Stimulated activated CD8-positive, alpha-beta memory T cell treated with anti-CD3 and anti-CD28 coated beads, Interleukin-15, amount 100 ng/mL, for 1 hour (primary cell): ENCODE data around the gene NDRG4.

Source experiments
- DNase-seq: peaks from one replicate; pipeline ENCODE4 v3.0.0-alpha.2; 2020; ENCODE audit warnings: low read depth

The NDRG4 gene

GRCh38 chr16:58495521-58496331, 4.2 kb upstream of the NDRG4 start:
- no peak for DNase-seq

- no peak for DNase-seq
These were observed 2.5 kb upstream of the NDRG4 start for GRCh38 chr16:58497468-58497867.

DNA sequence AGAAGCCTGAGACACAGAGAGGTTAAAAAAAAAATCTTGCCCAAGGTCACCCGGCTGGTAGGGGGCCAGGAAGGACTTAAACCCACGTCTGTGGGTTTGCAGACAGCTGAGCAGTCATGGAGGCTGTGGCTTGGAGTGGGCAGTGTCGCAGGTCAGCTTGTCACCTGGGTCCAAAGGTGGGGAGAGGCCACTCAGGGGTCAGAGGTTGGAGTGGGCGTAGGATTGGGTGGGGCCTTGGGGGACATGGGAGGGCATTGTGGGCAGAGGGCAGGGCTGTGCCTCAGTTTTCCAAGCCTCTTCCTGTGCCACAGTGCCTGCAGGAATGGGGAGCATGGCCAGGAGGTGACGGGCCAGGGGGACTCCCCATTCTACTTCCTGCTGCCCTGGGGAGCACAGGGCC, 2.0 kb upstream of the NDRG4 start:
- no peak for DNase-seq

DNA sequence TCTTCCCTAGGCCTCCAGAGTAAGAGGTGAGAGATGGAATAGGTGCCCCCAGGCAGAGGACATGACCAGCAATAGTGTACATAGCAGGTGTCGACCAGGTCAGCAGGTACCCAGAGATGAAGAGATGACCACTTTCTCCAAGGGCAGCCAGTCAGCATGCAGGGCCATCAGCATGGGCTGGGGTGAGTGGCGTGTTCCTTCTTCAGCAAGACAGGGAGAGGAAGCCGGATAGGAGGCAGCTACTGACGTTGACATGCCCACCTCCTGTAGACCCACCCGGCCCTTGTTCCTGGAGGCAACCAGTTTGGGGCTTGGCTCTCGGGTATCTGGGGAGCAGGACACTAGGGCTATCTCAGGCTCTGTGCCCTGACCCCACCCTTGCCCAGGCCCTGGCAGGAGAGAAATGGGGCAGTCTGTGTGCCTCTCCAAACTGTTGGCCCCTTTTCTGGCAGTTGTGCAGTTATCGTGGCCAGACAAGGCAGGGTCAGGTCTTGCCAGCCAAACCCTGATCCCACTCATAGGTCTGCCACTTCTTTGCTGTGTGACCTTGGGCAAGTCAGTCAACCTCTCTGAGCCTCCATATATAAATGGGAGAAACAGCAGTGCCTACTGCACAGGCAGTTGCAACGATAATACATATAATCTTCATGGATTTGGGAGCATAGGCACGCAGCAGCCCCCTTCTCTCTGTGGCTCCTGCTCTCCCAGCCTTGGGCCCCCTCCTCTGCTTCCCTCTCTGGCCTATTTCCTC, 1.4 kb upstream of the NDRG4 start:
- DNase-seq, result no peak

DNA sequence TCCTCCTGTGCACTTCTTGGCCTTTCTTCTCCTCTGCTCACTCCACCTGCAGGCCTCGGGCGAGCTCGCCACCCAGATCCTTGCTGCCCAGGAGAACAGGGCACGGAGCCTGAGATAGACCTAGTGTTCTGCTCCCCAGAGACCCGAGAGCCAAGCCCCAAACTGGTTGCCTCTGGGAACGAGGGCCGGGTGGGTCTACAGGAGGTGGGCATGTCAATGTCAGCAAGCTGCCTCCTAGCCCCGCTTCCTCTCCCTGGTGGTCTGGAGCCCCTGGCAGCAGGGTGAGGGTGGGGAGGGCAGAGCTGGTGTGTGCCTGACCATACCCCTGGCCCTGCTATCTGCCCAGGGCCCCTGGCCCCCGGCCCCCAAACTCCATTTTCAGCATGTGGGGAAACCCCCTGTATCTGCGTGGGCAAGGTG, 841 bp upstream of the NDRG4 start:
- no peak for DNase-seq

DNA sequence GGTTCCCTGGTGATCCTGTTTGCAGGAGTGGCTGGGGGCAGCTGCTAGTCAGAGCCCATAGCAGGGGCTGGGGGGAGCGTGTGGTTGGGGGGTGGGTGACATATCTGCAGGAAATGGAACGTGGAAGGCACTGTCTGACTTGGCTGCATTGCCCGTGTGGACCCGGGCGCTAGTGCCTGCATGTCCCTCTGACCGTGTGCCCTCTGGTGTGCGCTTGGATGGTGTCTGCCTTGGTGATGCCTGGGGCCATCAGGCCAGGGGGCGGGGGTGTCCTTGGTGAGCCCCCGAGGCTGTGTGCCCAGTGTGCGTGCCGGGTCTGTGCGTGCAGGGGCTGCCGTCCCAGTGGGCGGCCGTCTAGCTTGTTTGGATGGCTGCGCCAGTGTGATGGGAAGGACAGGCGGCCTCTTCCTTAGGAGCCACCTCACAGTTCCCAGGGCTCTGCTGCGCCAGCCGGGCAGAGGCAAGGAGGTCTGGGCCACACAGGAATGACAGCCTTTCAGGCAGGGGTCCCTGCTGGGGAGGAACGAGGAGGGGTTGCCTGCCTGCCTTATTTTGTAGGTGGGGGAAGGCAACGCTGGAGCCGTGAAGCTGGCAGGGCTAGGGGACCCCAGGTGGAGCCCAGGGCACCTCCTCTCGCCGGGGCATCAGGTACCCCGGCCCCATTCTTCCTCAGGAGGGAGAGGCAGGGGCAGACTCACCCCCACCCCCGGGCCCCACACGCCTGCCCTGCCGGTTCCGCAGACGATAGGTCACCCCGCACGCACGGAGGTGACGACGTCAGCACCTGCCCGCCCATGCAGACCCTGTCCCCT, 693 bp downstream of the NDRG4 start:
- DNase-seq, result no peak

DNA sequence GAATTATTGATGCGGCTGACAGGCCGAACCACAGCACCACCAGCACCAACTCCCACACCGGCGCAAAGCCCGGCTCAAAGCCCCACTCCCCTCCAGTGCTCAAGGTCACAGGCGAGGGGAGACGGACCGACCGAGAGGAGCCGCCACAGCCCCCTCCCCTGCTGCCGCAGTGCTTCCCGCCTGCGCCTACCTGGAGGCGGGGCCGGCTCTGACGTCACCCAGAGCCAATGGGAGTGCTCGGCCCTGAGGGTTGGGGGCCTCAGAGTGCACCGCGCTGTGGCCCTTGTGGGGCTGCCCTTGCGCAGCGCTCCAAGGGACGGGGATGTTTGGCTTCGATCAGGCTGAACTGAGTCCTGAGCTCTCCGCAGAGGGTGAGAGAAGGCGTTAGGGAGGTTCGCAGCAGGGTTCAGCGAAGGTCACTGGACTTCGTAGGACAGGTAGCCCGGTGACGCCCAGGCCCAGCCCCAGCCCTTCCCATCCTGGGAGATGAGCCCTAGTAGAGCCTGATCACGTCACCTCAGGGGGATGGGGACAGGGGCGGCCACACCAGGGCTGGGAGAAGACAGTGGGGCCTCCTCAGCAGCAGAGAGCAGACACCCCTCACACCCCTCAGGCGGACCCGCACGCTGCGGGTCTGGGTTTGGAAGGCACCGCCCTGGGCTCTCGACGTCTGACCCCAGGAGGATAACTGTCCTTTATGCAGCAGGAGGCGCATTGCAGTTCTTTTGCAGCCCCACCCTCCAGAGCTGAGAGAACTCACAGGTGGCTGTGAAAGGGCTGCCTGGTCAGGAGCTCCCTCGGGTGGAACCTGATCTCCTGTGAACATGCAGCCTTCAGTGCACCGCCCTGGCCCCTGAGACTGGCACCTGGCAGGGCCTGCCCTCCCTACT, 1.5 kb downstream of the NDRG4 start:
- no peak for DNase-seq

GRCh38 chr16:58502217-58502921, 2.4 kb downstream of the NDRG4 start:
- DNase-seq, result no peak

GRCh38 chr16:58503166-58503862, 3.4 kb downstream of the NDRG4 start:
- no peak for DNase-seq

DNA sequence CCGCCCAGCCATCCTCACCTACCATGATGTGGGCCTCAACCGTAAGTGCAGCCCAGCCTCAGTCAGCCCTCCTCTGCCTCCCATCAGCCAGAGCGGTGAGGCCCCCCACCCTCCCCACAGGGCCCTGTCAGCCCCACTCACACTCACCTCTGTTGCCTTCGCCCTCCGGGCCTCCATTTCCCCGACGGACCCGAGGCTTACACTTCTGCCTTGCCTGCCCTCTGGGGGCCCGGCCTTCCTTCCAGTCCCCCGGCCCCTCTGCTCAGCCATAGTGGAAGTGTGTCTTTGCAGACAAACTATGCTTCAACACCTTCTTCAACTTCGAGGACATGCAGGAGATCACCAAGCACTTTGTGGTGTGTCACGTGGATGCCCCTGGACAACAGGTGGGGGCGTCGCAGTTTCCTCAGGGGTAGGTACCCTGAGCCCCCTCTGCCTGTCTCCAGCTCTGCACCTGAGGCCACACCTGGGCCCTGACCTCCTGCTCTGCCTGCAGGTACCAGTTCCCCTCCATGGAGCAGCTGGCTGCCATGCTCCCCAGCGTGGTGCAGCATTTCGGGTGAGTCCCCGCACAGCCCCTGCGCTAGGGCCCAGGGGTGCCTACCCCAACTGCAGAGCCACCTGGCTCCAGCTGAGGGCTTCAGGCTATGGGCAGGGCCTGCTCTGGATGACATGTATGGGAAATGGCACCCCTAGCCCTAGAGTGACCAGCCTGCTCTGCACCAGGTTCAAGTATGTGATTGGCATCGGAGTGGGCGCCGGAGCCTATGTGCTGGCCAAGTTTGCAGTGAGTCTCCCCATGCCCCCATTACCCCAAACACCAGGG, 4.1 kb downstream of the NDRG4 start:
- no peak for DNase-seq

DNA sequence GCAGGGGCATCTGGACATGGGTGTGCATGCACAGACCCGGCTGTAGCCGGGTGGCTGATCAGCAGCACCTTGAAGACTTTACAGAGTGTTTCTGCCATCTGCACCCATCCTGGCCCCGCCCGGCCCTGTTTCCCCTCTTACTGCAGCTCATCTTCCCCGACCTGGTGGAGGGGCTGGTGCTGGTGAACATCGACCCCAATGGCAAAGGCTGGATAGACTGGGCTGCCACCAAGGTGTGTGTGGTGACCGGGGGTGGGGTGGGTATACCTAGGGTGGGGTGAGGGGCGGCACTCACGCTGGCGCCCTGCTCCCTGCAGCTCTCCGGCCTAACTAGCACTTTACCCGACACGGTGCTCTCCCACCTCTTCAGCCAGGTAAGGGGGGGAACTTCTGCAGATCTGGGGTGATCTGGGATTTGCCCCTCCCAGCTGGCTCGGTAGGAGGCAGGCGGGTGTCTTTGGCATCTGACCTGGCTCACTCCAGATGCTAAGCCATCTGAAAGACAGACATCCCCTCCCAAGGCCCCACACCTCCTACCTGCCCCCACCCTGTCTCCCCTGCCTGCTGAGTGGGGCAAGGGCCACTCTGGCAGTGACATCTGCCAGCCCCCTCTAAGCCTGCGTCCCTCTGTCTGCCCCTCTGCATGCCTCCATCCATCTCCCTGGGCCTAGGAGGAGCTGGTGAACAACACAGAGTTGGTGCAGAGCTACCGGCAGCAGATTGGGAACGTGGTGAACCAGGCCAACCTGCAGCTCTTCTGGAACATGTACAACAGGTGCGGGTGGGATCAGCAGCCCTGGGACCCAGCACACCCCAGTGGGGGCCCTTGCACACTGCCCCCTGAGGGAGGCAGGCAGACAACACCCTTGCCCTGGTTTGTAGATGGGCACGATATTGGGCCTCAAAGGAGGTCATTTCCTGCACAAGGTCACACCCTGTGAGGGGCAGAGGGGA, 6.6 kb downstream of the NDRG4 start:
- no peak for DNase-seq

- DNase-seq, result no peak
These were observed 7.4 kb downstream of the NDRG4 start for GRCh38 chr16:58507195-58507962.

DNA sequence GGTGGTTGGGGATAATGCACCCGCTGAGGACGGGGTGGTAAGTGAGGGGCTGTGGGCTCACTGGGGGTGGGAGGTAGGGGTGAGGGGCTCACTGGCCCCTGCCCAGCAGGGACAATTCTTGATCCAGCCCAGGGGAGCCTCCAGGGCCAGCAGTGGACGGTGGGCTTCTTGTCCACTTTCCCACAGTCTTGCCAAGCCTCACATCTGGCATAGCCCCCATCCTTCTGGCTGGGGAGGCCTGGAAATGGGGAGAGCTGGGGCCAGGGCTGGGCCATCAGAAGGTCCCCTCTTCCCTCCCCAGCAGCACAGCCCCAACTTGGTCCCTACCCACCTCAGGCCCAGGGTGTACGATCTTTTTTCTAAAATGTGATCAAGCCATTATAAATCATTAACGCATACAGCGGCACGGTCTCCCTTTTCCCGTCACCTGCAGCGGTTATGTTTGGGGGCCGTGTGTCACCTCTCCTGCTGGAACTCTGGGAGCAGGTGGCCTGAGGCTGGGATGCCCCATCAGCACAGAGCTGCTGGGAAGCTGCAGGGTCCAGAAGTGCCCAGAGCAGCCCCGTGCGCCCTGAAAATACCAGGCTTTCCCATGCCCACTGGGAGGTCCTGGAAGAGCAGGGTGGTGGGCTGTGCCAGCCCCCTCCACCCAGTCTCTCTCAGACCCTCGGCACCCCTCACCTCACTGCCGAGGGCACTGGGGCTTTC, 8.2 kb downstream of the NDRG4 start:
- no peak for DNase-seq

GRCh38 chr16:58508671-58509251, 8.8 kb downstream of the NDRG4 start:
- DNase-seq, result no peak

GRCh38 chr16:58509256-58510096, 9.5 kb downstream of the NDRG4 start:
- DNase-seq, result no peak
